GM18499 (cell line): Measurements from ENCODE around the gene CTNNAL1.

ENCODE experiments used
- ATAC-seq: cut with Tn5 transposase; IDR thresholded peaks from one replicate; pipeline ENCODE4 v1.9.1; 2021; ENCODE audit warnings: moderate number of reproducible peaks; ENCODE audit not compliant: insufficient read depth, unreplicated experiment

The CTNNAL1 gene

GRCh38 chr9:108894225-108894997 lies 118.9 kb downstream of the CTNNAL1 start:
- no peak for ATAC-seq
